ENCODE data around the gene RUNX2. TPM values are rescaled to one million over a fixed set of nuclear protein-coding genes. Genes with fewer than 3 reads are reported as not detected.

The RUNX2 gene
- total RNA-seq, 1 donor from 2014 or later = 26.1 TPM

DNA sequence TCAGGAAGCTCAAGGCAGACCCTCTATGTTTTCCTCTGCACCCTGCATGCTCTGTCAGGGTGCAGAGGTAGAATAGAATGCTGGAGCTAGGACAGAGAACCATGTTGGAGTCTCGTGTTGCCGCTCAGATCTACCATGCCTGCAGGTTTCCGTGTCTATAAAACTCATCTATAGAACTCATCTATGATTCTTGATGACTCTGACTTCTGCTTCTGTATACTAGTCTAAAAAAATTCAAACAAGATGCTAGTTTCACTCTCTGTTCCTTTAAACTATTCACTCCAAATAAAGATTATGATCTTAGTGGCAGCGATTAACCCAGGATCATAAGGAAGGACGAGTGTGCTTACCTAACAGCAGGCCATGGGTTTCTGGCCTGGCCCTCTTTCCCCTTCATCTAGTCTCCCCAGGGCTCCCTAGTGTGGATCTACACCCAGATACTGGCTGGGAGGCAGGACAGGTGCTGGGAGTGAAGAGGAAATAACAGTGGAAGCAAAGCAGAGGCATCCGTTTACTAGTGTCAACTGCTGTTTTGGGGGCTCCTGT, 212.3 kb downstream of the RUNX2 start:
- no peak overlapping the region for H3K4me2 ChIP-seq (ENCODE audit: low read length)
- H3K36me3 ChIP-seq (ENCODE audit: insufficient read depth, low read length) = peaks cover 4% of the 10 kb centered on the region
- no peaks in the 10 kb centered on the region for H3K27me3 Mint-ChIP-seq (ENCODE audit: low read depth, unreplicated experiment)
- no peaks in the 10 kb centered on the region for H3K27me3 ChIP-seq (ENCODE audit: insufficient read depth, low read length)
- H3K27ac Mint-ChIP-seq (ENCODE audit: unreplicated experiment) = no peak overlapping the region
- peaks cover 30% of the 10 kb centered on the region for H3K4me1 Mint-ChIP-seq (ENCODE audit: low read depth, unreplicated experiment)
- no peak for FAIRE-seq
- no peak overlapping the region for H3K9ac ChIP-seq (ENCODE audit: low read length)
- no peaks in the 10 kb centered on the region for H3K9me3 Mint-ChIP-seq (ENCODE audit: unreplicated experiment)
- no peak for TF ChIP-seq EZH2 (IDR thresholded peaks at IDR 0.05; ENCODE audit: insufficient read depth, low read length)
- TF ChIP-seq, protein P1, sequence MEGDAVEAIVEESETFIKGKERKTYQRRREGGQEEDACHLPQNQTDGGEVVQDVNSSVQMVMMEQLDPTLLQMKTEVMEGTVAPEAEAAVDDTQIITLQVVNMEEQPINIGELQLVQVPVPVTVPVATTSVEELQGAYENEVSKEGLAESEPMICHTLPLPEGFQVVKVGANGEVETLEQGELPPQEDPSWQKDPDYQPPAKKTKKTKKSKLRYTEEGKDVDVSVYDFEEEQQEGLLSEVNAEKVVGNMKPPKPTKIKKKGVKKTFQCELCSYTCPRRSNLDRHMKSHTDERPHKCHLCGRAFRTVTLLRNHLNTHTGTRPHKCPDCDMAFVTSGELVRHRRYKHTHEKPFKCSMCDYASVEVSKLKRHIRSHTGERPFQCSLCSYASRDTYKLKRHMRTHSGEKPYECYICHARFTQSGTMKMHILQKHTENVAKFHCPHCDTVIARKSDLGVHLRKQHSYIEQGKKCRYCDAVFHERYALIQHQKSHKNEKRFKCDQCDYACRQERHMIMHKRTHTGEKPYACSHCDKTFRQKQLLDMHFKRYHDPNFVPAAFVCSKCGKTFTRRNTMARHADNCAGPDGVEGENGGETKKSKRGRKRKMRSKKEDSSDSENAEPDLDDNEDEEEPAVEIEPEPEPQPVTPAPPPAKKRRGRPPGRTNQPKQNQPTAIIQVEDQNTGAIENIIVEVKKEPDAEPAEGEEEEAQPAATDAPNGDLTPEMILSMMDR (IDR thresholded peaks at IDR 0.05; ENCODE audit: insufficient read depth, low read depth, low read length) = no peak
- H3K4me3 ChIP-seq (ENCODE audit: insufficient read depth, low read depth, low read length) = no peak overlapping the region
- H4K20me1 ChIP-seq (ENCODE audit: insufficient read depth, low read length) = no peaks in the 10 kb centered on the region
- DNase-seq (ENCODE audit: low read depth) = no peak
- H2AFZ ChIP-seq (ENCODE audit: low read depth, low read length) = no peak overlapping the region
- H3K27ac ChIP-seq (ENCODE audit: low read depth, low read length) = no peak overlapping the region
- no peaks in the 10 kb centered on the region for H3K9me3 ChIP-seq (ENCODE audit: insufficient read depth, low read depth, low read length)
- H3K4me3 Mint-ChIP-seq (ENCODE audit: unreplicated experiment) = no peak overlapping the region
- H3K36me3 Mint-ChIP-seq (ENCODE audit: low read depth, unreplicated experiment) = peaks cover 19% of the 10 kb centered on the region
- H3K4me1 ChIP-seq (ENCODE audit: insufficient read depth, low read length) = peaks cover 14% of the 10 kb centered on the region
- no peaks in the 10 kb centered on the region for H3K79me2 ChIP-seq (ENCODE audit: insufficient read depth, low read length)

DNA sequence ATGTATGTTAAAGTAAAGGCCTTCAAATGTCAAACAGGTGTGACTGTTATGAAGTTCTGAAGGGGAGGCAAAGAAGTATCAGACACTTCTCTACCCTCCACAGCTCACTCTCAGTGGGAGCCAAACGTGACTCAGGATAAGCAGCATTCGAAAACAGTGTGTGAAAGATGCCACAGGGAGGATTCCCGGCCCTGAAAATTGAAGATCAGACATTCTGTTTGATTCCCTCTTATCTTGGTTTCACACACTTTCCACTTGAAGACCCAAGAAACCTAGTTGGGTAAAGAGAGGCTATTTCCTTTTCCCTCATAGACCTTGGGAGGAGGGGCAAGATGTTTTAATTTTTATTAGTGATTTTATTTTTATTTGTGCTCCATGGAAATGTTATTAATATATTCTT, 213.8 kb downstream of the RUNX2 start:
- no peaks in the 10 kb centered on the region for H3K79me2 ChIP-seq (ENCODE audit: insufficient read depth, low read length)
- Mint-ChIP-seq H3K36me3 (ENCODE audit: low read depth, unreplicated experiment) (peaks cover 11% of the 10 kb centered on the region), H3K27me3 (ENCODE audit: low read depth, unreplicated experiment) (no peaks in the 10 kb centered on the region), H3K4me1 (ENCODE audit: low read depth, unreplicated experiment) (peaks cover 32% of the 10 kb centered on the region), H3K4me3 (ENCODE audit: unreplicated experiment) (no peak overlapping the region), H3K27ac (ENCODE audit: unreplicated experiment) (peak overlapping the region; percentile 11), H3K9me3 (ENCODE audit: unreplicated experiment) (no peaks in the 10 kb centered on the region)
- DNase-seq (ENCODE audit: low read depth) (no peak), FAIRE-seq (no peak)
- H3K27ac ChIP-seq (ENCODE audit: low read depth, low read length) = no peak overlapping the region
- no peak overlapping the region for H2AFZ ChIP-seq (ENCODE audit: low read depth, low read length)
- H3K27me3 ChIP-seq (ENCODE audit: insufficient read depth, low read length) = no peaks in the 10 kb centered on the region
- H3K4me3 ChIP-seq (ENCODE audit: insufficient read depth, low read depth, low read length) = no peak overlapping the region
- no peaks in the 10 kb centered on the region for H3K9me3 ChIP-seq (ENCODE audit: insufficient read depth, low read depth, low read length)
- H3K4me2 ChIP-seq (ENCODE audit: low read length) = no peak overlapping the region
- no peaks in the 10 kb centered on the region for H4K20me1 ChIP-seq (ENCODE audit: insufficient read depth, low read length)
- H3K36me3 ChIP-seq (ENCODE audit: insufficient read depth, low read length) = peaks cover 3% of the 10 kb centered on the region
- no peak overlapping the region for H3K9ac ChIP-seq (ENCODE audit: low read length)
- TF ChIP-seq EZH2 (IDR thresholded peaks at IDR 0.05; ENCODE audit: insufficient read depth, low read length) = no peak
- TF ChIP-seq, protein P1 (IDR thresholded peaks at IDR 0.05; ENCODE audit: insufficient read depth, low read depth, low read length) = no peak
- peaks cover 14% of the 10 kb centered on the region for H3K4me1 ChIP-seq (ENCODE audit: insufficient read depth, low read length)
